Peyer's patch (tissue), 4 donors: ENCODE measurements around the gene KLHL10. TPM values are rescaled to one million over a fixed set of nuclear protein-coding genes. Genes with fewer than 3 reads are reported as not detected.

ENCODE experiments used
- DNase-seq, 3 donors: peaks; one replicate each; pipeline ENCODE4 v3.0.0-alpha.2; 2017 to 2019
- H3K27ac ChIP-seq, 4 donors: fragments of 200-600 bp; sonication (generic); one replicate each; pipeline ENCODE4 v1.5.1; 2016 to 2019
- H3K27me3 ChIP-seq, 2 donors: fragments of 200-600 bp; sonication (generic); one replicate each; pipeline ENCODE4 v1.5.1; 2019
- H3K36me3 ChIP-seq, 3 donors: fragments of 200-600 bp; sonication (generic); one replicate each; pipeline ENCODE4 v1.5.1; 2016 to 2019
- H3K4me1 ChIP-seq, 4 donors: fragments of 200-600 bp; sonication (generic); one replicate each; pipeline ENCODE4 v1.5.1; 2016 to 2019
- H3K4me3 ChIP-seq, 4 donors: fragments of 200-600 bp; sonication (generic); 1 replicate in 3 of 4; 2 replicates in 1 of 4; pipeline ENCODE4 v1.5.1; 2016 to 2019; ENCODE audit warnings: mild to moderate bottlenecking in 1 of 4
- H3K9me3 ChIP-seq, 4 donors: fragments of 200-600 bp; sonication (generic); one replicate each; pipeline ENCODE4 v1.5.1; 2016 to 2019; ENCODE audit warnings: mild to moderate bottlenecking in 1 of 4
- CTCF ChIP-seq, 6 experiments: fragments of 450-650 bp in 4 of 6; fragments of 200-600 bp in 2 of 6; sonication (generic) in 1 of 6; IDR thresholded peaks; one replicate each; pipeline ENCODE4 v1.5.1; 2017 to 2019; ENCODE audit warnings: antibody characterized with exemption in 6 of 6, mild to moderate bottlenecking in 3 of 6, moderate library complexity in 1 of 6
- POLR2A ChIP-seq, 2 donors: fragments of 450-650 bp; IDR thresholded peaks; one replicate each; pipeline ENCODE4 v1.5.1; 2017; ENCODE audit warnings: antibody characterized with exemption in 2 of 2, mild to moderate bottlenecking in 2 of 2, moderate library complexity in 2 of 2
- total RNA-seq, 4 donors: library from RNA; depleted of rRNA; stranded (reverse); fragments of >200 nt; gene quantifications; one replicate each; pipeline ENCODE4 v1.1.0, GENCODE V29; 2016

Gene KLHL10
- total RNA-seq, 4 donors from 2014 or later, result not detected

GRCh38 chr17:41891135-41892020 is 53.8 kb downstream of the KLHL10 start:
- Histone ChIP-seq H3K4me1 (peaks cover 0 to 13% (median 0%) of the 10 kb centered on the region in 4 donors), H3K36me3 (peaks cover 0 to 96% (median 0%) of the 10 kb centered on the region in 3 donors), H3K4me3 (no peak overlapping the region), H3K9me3 (no peaks in the 10 kb centered on the region), H3K27ac (peak overlapping the region in 3 of 4 donors; percentile 4 to 70 (median 14)), H3K27me3 (no peaks in the 10 kb centered on the region)
- no peak for DNase-seq
- TF ChIP-seq CTCF (IDR thresholded peaks at IDR 0.05) (no peak), POLR2A (IDR thresholded peaks at IDR 0.05) (no peak)

GRCh38 chr17:41892021-41892376 is 54.4 kb downstream of the KLHL10 start:
- peaks cover 0 to 96% (median 0%) of the 10 kb centered on the region in 3 donors for H3K36me3 ChIP-seq
- peaks cover 0 to 13% (median 0%) of the 10 kb centered on the region in 4 donors for H3K4me1 ChIP-seq
- H3K27me3 ChIP-seq, result no peaks in the 10 kb centered on the region
- TF ChIP-seq POLR2A (IDR thresholded peaks at IDR 0.05), result no peak
- no peak for TF ChIP-seq CTCF (IDR thresholded peaks at IDR 0.05)
- DNase-seq, result peak in 1 of 3 donors; percentile 68
- H3K9me3 ChIP-seq, result no peaks in the 10 kb centered on the region
- H3K4me3 ChIP-seq, result no peak overlapping the region
- H3K27ac ChIP-seq, result peak overlapping the region in 3 of 4 donors; percentile 4 to 70 (median 14)

GRCh38 chr17:41893384-41893783 is 55.8 kb downstream of the KLHL10 start:
- Histone ChIP-seq H3K4me3 (no peak overlapping the region), H3K27ac (no peak overlapping the region), H3K27me3 (no peaks in the 10 kb centered on the region), H3K9me3 (no peaks in the 10 kb centered on the region), H3K36me3 (peaks cover 0 to 96% (median 0%) of the 10 kb centered on the region in 3 donors), H3K4me1 (peaks cover 0 to 13% (median 0%) of the 10 kb centered on the region in 4 donors)
- TF ChIP-seq POLR2A (IDR thresholded peaks at IDR 0.05), result no peak
- no peak for TF ChIP-seq CTCF (IDR thresholded peaks at IDR 0.05)
- no peak for DNase-seq

GRCh38 chr17:41894791-41895331 is 57.2 kb downstream of the KLHL10 start:
- TF ChIP-seq CTCF (IDR thresholded peaks at IDR 0.05) (no peak), POLR2A (IDR thresholded peaks at IDR 0.05) (no peak)
- no peaks in the 10 kb centered on the region for H3K27me3 ChIP-seq
- peak overlapping the region in 2 of 4 donors; percentile 27 to 61 for H3K27ac ChIP-seq
- no peaks in the 10 kb centered on the region for H3K9me3 ChIP-seq
- no peak for DNase-seq
- peaks cover 0 to 96% (median 0%) of the 10 kb centered on the region in 3 donors for H3K36me3 ChIP-seq
- H3K4me3 ChIP-seq, result no peak overlapping the region
- H3K4me1 ChIP-seq, result peaks cover 0 to 13% (median 0%) of the 10 kb centered on the region in 4 donors

- Histone ChIP-seq H3K27ac (peak overlapping the region in 1 of 4 donors; percentile 61), H3K36me3 (peaks cover 0 to 96% (median 0%) of the 10 kb centered on the region in 3 donors), H3K9me3 (no peaks in the 10 kb centered on the region), H3K4me1 (peaks cover 0 to 13% (median 0%) of the 10 kb centered on the region in 4 donors), H3K27me3 (no peaks in the 10 kb centered on the region), H3K4me3 (no peak overlapping the region)
- DNase-seq, result no peak
- TF ChIP-seq CTCF (IDR thresholded peaks at IDR 0.05), result no peak
- TF ChIP-seq POLR2A (IDR thresholded peaks at IDR 0.05), result no peak
Observed at GRCh38 chr17:41895617-41896016, 58.0 kb downstream of the KLHL10 start.
